Putamen (tissue), 1 donor: ENCODE data around the gene PLPP2.
A peak's percentile ranks its signal among the peaks of the same experiment; 100 is the strongest.
"Not testable (repeated sequence)": the region's sequence is repeated elsewhere in the genome, so short reads cannot be mapped to it uniquely, and the experiment has no call there.

Experiments
- DNase-seq: peaks from one replicate; pipeline ENCODE4 v3.0.0-alpha.2; 2016; ENCODE audit warnings: low spot score

PLPP2 gene

GRCh38 chr19:271856-272255, 19.3 kb downstream of the PLPP2 start:
- DNase-seq: no peak

DNA sequence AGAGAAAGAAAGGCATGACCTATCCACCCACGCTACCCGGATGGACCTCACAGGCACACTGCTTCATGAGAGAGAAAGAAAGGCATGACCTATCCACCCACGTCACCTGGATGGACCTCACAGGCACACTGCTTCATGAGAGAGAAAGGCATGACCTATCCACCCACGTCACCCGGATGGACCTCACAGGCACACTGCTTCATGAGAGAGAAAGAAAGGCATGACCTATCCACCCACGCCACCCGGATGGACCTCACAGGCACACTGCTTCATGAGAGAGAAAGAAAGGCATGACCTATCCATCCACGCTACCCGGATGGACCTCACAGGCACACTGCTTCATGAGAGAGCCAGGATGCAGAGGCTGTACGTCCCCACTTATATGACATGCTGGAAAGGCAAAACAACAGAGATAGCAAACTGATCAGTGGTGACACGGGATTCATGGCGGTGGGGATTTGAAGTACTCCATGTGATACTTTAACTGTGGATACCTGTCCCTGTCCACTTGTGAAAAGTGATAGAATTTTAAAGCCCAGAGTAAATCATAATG, 20.4 kb downstream of the PLPP2 start:
- not testable (repeated sequence) for DNase-seq

DNA sequence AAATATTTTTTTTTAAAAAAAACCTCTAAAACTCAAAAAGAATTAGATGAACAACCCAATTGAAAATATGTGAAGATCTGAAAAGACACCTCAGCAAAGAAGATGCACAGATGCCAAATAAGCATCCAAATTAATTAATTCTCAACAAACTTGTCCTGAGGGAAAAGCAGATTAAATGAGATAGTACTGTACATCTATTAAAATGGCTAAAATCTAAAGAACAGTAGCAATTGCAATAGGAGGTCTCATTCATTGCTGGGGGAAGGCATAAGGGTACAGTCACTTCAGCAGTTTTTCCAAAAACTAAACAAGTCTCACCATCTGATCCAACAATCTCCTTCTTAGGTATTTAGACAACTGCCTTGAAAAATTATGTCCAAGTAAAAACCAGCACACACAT, 22.0 kb downstream of the PLPP2 start:
- DNase-seq: no peak

GRCh38 chr19:262125-262524, 29.1 kb downstream of the PLPP2 start:
- DNase-seq: no peak

- not testable (repeated sequence) for DNase-seq
Measured at GRCh38 chr19:256804-257203, 34.4 kb downstream of the PLPP2 start.

DNA sequence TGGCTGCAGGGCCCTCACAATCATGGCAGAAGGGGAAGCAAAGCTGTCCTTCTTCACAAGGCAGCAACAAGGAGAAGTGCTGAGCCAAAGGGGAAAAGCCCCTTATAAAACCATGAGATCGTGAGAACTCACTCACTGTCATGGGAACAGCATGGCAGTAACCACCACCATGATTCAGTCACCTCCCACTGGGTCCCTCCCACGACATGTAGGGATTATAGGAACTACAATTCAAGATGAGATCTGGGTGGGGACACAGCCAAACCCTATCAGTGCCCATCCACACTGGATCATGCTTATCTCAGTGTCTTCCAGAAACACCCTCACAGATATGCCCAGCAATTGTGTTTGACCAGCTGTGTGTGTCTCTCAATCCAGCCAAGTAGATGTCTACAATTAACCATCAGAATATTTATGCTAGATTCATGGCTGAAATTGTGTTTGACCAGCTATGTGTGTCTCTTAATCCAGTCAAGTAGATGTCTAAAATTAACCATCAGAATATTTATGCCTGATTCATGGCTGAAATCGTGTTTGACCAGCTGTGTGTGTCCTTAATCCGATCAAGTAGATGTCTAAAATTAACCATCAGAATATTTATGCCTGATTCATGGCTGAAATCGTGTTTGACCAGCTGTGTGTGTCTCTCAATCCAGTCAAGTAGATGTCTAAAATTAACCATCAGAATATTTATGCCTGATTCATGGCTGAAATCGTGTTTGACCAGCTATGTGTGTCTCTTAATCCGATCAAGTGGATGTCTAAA, 38.6 kb downstream of the PLPP2 start:
- DNase-seq: not testable (repeated sequence)

DNA sequence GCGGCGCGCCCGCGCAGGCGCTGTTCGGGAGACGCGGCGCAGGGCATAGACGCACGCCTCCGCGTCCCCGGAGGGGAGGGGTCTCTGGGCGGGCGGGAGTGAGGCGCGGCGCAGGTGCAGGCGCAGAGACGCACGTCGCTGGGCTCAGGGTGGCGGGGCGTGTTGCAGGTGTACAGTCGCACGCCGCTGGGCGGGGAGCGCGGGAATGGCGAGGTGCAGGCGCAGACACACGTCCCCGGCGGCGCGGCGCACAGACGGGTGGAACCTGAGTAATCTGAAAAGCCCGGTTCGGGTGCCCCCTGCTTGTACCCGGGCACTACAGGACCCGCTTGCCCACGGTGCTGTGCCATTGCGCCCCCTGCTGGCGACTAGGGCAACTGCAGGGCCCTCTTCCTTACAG, 44.7 kb downstream of the PLPP2 start:
- peak; percentile 27 for DNase-seq

DNA sequence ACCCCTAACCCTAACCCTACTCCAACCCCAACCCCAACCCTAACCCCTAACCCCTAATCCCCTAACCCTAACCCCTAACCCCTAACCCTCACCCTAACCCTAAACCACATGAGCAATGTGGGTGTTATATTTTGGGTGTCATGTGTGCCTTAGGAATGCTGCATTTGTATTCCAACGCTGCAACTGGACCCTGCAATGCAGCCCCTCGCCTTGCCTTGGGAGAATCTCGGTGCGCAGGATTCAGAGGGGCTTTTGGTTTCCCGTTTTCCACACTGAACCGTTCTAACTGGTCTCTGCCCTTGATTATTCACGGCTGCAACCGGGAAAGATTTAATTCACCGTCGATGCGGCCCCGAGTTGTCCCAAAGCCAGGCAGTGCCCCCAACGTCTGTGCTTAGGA, 45.3 kb downstream of the PLPP2 start:
- DNase-seq: not testable (repeated sequence)

DNA sequence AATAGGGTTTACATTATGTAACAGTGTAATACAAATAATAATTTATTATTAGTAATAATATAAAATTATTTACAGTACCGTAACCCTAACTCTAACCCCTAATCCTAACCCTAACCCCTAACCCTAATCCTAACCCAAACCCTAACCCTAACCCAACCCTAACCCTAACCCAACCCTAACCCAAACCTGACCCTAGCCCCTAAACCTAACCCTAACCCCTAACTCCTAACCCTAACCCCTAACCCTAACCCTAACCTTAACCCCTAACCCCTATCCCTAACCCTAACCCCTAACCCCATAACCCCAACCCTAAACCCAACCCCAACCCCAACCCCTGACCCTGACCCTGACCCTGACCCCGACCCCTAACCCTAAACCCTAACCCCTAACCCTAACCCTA, 45.7 kb downstream of the PLPP2 start:
- DNase-seq: no peak
